ENCODE data around the gene KRTAP5-8. TPM values are rescaled to one million over a fixed set of nuclear protein-coding genes. Genes with fewer than 3 reads are reported as not detected.
A peak's percentile ranks its signal among the peaks of the same experiment; 100 is the strongest.

Gene KRTAP5-8
- total RNA-seq, 4 donors from 2014 or later = 3.8 to 8.9 (median 5.3) TPM; not detected in 1

DNA sequence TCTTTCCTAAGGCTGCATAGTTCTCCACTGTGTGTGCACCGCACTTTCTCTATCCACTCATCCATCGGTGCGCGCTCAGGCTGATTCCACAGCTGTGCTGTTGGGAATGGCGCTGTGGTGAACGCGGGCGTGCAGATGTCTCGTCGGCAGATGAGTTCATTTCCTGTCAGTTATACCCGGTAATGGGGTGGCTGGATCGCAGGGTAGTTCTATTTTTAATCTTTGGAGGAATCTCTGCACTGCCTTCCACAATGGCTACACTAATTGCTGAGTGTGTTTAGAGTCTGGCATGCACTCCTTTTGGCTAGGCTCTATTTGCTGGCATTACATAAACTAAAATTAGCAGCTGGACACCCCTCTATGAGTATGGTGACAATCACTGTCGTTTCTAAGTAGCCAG lies 38.7 kb upstream of the KRTAP5-8 start:
- no peaks in the 10 kb centered on the region for H3K9me3 ChIP-seq
- 81% methylated on average over 13 of the region's 13 CpGs for WGBS
- H3K4me3 ChIP-seq = no peak overlapping the region
- H3K36me3 ChIP-seq = peaks cover 78% of the 10 kb centered on the region
- H3K27me3 ChIP-seq = no peaks in the 10 kb centered on the region
- no peaks in the 10 kb centered on the region for H3K4me1 ChIP-seq
- DNase-seq (ENCODE audit: low spot score in 2 of 2) = peak in 1 of 2 donors; percentile 15
- H3K27ac ChIP-seq = no peak overlapping the region
- TF ChIP-seq POLR2A (IDR thresholded peaks at IDR 0.05) = no peak
- TF ChIP-seq POLR2AphosphoS5 (IDR thresholded peaks at IDR 0.05) = no peak
- TF ChIP-seq, protein P1, sequence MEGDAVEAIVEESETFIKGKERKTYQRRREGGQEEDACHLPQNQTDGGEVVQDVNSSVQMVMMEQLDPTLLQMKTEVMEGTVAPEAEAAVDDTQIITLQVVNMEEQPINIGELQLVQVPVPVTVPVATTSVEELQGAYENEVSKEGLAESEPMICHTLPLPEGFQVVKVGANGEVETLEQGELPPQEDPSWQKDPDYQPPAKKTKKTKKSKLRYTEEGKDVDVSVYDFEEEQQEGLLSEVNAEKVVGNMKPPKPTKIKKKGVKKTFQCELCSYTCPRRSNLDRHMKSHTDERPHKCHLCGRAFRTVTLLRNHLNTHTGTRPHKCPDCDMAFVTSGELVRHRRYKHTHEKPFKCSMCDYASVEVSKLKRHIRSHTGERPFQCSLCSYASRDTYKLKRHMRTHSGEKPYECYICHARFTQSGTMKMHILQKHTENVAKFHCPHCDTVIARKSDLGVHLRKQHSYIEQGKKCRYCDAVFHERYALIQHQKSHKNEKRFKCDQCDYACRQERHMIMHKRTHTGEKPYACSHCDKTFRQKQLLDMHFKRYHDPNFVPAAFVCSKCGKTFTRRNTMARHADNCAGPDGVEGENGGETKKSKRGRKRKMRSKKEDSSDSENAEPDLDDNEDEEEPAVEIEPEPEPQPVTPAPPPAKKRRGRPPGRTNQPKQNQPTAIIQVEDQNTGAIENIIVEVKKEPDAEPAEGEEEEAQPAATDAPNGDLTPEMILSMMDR (IDR thresholded peaks at IDR 0.05) = no peak
- no peak for TF ChIP-seq EP300 (IDR thresholded peaks at IDR 0.05)

DNA sequence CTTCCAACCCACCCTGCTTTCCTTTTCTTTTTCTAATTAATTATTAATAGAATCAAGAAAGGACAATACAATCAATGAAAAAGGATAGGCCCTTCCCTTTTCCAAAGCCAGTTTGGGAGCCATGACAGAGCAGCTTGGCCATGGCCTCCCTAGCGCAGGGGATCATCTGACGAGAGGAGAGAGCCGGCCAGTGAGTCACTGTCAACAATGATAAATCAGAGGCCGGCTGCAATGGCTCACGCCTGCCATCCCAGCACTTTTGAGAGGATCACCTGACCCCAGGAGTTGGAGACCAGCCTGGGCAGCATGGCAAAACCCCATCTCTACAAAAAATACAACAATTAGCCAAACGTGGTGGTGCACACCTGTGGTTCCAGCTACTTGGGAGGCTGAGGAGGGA lies 38.3 kb upstream of the KRTAP5-8 start:
- TF ChIP-seq POLR2AphosphoS5 (IDR thresholded peaks at IDR 0.05) (no peak), EP300 (IDR thresholded peaks at IDR 0.05) (no peak), POLR2A (IDR thresholded peaks at IDR 0.05) (no peak)
- TF ChIP-seq, protein P1 (IDR thresholded peaks at IDR 0.05) = no peak
- Histone ChIP-seq H3K4me3 (no peak overlapping the region), H3K27ac (no peak overlapping the region), H3K4me1 (no peaks in the 10 kb centered on the region), H3K36me3 (peaks cover 73% of the 10 kb centered on the region), H3K27me3 (no peaks in the 10 kb centered on the region), H3K9me3 (no peaks in the 10 kb centered on the region)
- peak in 1 of 2 donors; percentile 21 for DNase-seq (ENCODE audit: low spot score in 2 of 2)
- WGBS = 95% methylated on average over 6 of the region's 6 CpGs

DNA sequence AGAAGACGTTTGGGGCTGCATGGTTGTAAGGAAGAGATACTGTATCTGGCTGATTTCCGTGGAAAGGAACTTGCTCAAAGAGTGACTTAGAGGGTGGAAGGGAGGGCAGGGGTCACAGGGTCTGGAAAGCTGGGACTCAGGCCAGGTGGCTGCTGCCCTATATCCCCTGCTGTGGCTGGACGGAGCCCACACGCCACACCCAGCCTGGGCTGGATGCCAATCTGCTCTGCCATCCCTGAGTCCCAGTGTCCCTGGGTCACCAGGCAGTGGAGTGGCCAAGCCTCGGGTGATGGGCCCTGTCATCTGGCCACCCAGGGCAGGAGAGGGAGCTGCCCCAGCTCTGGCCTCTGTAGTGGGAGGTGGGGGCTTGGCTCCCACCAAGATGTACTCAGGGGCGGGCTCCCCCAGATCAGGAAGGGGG lies 37.2 kb upstream of the KRTAP5-8 start:
- Histone ChIP-seq H3K36me3 (peaks cover 63% of the 10 kb centered on the region), H3K4me3 (no peak overlapping the region), H3K27me3 (no peaks in the 10 kb centered on the region), H3K9me3 (no peaks in the 10 kb centered on the region), H3K4me1 (no peaks in the 10 kb centered on the region), H3K27ac (no peak overlapping the region)
- TF ChIP-seq POLR2AphosphoS5 (IDR thresholded peaks at IDR 0.05) = no peak
- no peak for TF ChIP-seq EP300 (IDR thresholded peaks at IDR 0.05)
- TF ChIP-seq, protein P1 (IDR thresholded peaks at IDR 0.05) = no peak
- no peak for TF ChIP-seq POLR2A (IDR thresholded peaks at IDR 0.05)
- DNase-seq (ENCODE audit: low spot score in 2 of 2) = no peak
- 37% methylated on average over 3 of the region's 6 CpGs for WGBS

DNA sequence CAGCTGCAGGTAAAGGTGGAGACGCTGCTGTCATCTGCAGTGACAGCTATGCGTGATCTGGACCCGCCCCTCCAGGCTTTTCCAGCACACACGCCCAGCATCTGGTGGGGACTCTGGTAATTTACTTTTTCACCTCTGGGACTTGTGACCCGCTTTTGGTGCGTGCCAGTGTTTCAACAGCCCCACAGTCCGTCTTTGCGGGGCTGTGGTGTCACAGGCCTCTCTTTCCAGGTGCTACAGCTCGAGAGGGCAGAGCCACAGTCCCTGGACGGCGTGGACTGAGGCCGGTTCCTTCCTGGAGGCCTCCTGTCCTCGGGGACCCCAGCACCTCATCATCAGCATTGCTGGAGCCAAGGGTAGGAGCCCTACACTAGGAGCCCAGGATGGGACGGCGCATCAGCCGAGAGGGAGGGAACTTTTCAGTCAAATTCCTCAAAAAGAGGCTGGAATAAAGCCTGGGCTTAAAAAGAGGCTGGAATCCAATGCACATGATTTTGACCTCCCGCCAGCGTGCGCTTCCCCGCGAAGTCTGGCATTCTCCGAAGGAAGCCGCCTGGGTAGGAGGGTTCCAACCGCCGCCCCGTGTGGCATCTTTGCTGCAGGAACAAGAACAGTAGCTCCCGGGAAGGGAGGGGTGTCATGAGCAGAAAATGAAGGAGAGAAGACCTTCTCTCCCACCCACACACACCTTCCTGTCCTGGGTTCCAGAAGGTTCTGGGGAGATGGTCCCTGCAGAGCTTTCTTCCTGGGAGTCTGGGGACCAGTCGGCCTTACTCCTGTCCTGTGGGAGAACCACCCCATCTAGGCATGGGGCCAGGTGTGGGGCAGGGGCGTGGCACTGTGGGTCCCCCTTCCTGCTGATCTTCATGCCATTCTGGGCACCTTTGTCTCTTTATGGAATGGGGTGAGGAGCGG lies 36.5 kb upstream of the KRTAP5-8 start:
- Histone ChIP-seq H3K4me1 (no peaks in the 10 kb centered on the region), H3K9me3 (no peaks in the 10 kb centered on the region), H3K27me3 (no peaks in the 10 kb centered on the region), H3K4me3 (no peak overlapping the region), H3K27ac (no peak overlapping the region), H3K36me3 (peaks cover 58% of the 10 kb centered on the region)
- WGBS = 94% methylated on average over 22 of the region's 30 CpGs
- DNase-seq (ENCODE audit: low spot score in 2 of 2) = no peak
- TF ChIP-seq, protein P1 (IDR thresholded peaks at IDR 0.05) = no peak
- no peak for TF ChIP-seq POLR2A (IDR thresholded peaks at IDR 0.05)
- no peak for TF ChIP-seq EP300 (IDR thresholded peaks at IDR 0.05)
- TF ChIP-seq POLR2AphosphoS5 (IDR thresholded peaks at IDR 0.05) = no peak

DNA sequence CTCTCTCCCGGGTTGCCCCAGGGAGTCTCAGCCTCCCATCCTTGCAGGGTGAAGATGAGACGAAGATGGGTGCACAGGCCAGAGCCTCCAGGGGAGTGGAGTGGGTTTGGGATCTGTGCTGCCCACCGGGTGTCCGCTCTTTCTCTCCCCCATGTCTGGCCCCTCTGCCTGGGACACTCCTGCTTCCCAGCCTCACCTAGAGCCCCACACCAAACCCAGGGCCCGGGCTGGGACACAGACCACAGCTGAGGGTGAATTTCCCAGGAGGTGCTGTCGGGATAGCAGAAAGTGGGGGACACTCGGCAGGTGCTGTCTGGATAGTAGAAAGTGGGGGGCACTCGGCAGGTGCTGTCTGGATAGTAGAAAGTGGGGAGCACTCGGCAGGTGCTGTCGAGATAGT lies 35.8 kb upstream of the KRTAP5-8 start:
- 86% methylated on average over 6 of the region's 10 CpGs for whole genome bisulfite sequencing
- no peak for DNase-seq (ENCODE audit: low spot score in 2 of 2)
- no peaks in the 10 kb centered on the region for H3K4me1 ChIP-seq
- H3K27ac ChIP-seq = no peak overlapping the region
- peaks cover 51% of the 10 kb centered on the region for H3K36me3 ChIP-seq
- H3K4me3 ChIP-seq = no peak overlapping the region
- H3K9me3 ChIP-seq = no peaks in the 10 kb centered on the region
- H3K27me3 ChIP-seq = no peaks in the 10 kb centered on the region
- TF ChIP-seq POLR2A (IDR thresholded peaks at IDR 0.05) (no peak), EP300 (IDR thresholded peaks at IDR 0.05) (no peak), POLR2AphosphoS5 (IDR thresholded peaks at IDR 0.05) (no peak)
- TF ChIP-seq, protein P1 (IDR thresholded peaks at IDR 0.05) = no peak
